ACHN (cell line): Measurements from ENCODE around the gene SLC25A45.

Experiments used
- DNase-seq: peaks from one replicate; pipeline ENCODE4 v3.0.0-alpha.2; 2015
- in situ Hi-C: cut with HindIII; loops from 2 replicates; pipeline ENCODE4 v1.10.0; 2017; ENCODE audit warnings: low sequenced_read_pairs, low pct_ligation_motif_present, low pct_unique_long_range_greater_than_20kb

SLC25A45 gene

GRCh38 chr11:65378208-65378927, 4.1 kb downstream of the SLC25A45 start:
- in situ Hi-C loops, result no loop called here
- DNase-seq, result no peak

DNA sequence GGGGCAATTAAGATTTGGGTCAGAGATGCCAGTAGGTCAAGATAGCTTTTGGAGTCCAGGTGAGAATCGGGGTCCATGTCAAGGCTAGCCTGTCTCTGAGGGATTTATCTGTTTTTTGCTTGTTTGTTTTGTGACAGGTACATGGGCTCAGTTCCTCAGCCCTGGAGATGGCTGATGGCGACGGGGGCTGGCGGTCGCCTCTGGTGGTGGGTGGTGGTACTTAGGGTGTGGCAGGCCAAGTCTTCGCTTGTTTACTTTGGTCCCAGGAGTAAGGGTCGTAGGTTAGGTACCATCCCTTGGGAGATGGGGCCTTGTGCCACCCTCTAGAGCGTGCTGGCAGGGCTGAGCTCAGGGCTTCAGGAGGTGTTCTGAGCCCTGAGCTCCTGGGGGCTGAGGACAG, 4.7 kb downstream of the SLC25A45 start:
- in situ Hi-C loops, result no loop called here
- no peak for DNase-seq

GRCh38 chr11:65377036-65377435, 5.4 kb downstream of the SLC25A45 start:
- no peak for DNase-seq
- in situ Hi-C loops, result no loop called here

- in situ Hi-C loops, result no loop called here
- no peak for DNase-seq
Measured at GRCh38 chr11:65376138-65376713, 6.2 kb downstream of the SLC25A45 start.

- in situ Hi-C loops, result no loop called here
- DNase-seq, result no peak
Measured at GRCh38 chr11:65375012-65375411, 7.4 kb downstream of the SLC25A45 start.

- no peak for DNase-seq
- in situ Hi-C loops, result no loop called here
Measured at GRCh38 chr11:65373839-65374580, 8.4 kb downstream of the SLC25A45 start.

- no peak for DNase-seq
- in situ Hi-C loops, result no loop called here
Measured at GRCh38 chr11:65370659-65371049, 11.8 kb downstream of the SLC25A45 start.

DNA sequence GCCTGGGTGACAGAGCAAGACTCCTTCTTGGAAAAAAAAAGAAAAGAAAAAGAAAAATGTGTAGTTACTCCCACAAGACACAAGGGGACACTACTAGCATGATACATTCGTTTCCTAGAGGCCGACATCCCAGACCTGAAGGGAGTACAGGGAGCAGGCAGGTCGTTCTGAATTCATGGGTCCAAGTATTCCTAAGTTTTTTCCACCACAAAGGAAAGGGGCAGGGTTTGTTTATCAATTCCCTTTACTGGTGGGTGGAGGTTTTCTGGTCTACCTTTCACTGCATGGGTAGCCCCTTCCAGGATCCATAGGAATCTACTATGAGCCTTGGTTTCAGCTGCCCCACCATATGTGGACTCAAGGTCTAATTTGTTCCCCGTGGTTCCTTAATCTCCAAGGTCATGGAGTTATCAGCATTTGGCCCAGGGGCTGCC, 16.1 kb downstream of the SLC25A45 start:
- DNase-seq, result peak; percentile 79
- in situ Hi-C loops, result no loop called here

DNA sequence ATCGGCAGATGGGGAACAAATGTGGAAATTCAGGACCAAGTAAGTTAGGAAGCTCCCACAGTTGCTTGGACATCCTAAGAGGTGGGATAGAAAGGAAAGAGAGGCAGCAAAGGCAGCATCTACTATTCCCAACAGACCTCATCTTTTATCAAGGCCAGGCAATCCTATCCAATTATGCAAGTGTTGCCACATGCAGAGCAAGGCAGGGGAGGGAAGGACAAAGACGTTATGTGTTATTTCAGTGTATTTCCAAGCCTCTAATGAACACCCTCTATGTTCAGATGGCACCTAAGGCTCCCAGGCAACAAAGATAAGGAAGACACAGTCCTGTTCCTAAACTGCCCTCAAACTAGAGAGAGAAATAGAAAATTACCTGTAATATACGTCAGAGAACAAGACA, 18.7 kb downstream of the SLC25A45 start:
- in situ Hi-C loops, result no loop called here

GRCh38 chr11:65362966-65363365, 19.5 kb downstream of the SLC25A45 start:
- in situ Hi-C loops, result no loop called here

More for the DNA sequence above, 18.7 kb downstream of the SLC25A45 start:
- no peak for DNase-seq

GRCh38 chr11:65362320-65362931, 20.0 kb downstream of the SLC25A45 start:
- DNase-seq, result no peak
- in situ Hi-C loops, result no loop called here

More at GRCh38 chr11:65362966-65363365, 19.5 kb downstream of the SLC25A45 start:
- DNase-seq, result no peak

GRCh38 chr11:65357856-65358356, 24.5 kb downstream of the SLC25A45 start:
- in situ Hi-C loops, result no loop called here
- DNase-seq, result no peak

GRCh38 chr11:65356394-65356972, 26.0 kb downstream of the SLC25A45 start:
- in situ Hi-C loops, result no loop called here
- no peak for DNase-seq

DNA sequence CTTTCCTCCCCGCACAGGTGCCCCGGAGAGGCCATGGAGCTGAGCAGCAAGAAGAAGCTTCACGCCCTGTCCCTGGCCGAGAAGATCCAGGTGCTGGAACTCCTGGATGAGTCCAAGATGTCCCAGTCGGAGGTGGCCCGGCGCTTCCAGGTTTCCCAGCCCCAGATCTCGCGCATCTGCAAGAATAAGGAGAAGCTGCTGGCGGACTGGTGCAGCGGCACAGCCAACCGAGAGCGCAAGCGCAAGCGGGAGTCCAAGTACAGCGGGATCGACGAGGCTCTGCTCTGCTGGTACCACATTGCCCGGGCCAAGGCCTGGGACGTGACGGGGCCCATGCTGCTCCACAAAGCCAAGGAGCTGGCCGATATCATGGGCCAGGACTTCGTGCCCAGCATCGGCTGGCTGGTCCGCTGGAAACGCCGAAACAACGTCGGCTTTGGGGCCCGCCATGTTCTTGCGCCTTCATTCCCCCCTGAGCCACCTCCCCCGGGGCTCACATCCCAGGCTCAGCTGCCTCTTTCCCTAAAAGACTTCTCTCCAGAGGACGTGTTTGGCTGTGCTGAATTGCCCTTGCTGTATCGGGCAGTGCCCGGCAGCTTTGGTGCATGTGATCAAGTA, 26.6 kb downstream of the SLC25A45 start:
- no peak for DNase-seq
- in situ Hi-C loops, result no loop called here

- in situ Hi-C loops, result no loop called here
- peak; percentile 8 for DNase-seq
Measured at GRCh38 chr11:65355013-65355775, 27.3 kb downstream of the SLC25A45 start.

DNA sequence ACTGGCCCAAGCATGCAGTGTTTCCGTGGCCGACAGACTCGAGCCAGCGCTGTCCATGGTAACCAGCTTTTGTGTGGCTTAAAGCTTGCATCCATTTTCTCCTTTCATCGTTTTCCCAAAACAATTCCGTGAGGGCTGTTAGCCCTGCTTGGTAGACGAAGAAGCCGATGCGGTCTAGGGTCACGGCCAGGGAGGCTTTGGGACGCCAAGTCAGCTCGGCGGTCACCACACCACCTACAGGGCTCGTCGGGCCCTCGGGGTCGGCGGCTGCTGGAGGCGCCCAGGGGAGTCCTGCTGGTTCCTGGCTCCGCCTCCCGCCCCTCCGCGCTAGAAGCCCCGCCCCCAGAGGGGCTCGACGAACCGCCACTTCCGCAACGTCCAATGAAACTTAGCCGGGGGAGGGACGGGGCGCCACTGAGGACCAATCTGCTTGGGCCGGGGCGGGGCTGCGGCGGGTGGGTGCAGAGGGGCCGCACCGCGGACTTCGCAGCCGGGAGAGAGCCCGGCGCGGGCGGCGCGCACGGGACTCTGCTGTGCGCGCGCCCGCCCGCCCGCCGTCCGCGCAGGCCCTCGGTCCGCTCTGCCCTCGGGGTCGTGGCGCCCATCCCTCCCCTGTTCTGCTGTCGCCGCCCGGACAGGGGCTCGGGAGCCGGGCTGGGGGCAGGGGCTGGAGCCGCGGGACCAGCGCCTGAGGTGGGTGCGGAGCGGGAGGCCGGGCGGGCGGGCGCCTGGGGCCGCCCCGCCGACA, 28.0 kb downstream of the SLC25A45 start, which contains the start of gene TIGD3:
Gene TIGD3, plus strand, starts transcription at position 487 of the 748 bp plus-strand sequence. CDS start 1,058 bp downstream, outside the sequence.
- DNase-seq, result peak; percentile 93
- in situ Hi-C loops, result no loop called here

DNA sequence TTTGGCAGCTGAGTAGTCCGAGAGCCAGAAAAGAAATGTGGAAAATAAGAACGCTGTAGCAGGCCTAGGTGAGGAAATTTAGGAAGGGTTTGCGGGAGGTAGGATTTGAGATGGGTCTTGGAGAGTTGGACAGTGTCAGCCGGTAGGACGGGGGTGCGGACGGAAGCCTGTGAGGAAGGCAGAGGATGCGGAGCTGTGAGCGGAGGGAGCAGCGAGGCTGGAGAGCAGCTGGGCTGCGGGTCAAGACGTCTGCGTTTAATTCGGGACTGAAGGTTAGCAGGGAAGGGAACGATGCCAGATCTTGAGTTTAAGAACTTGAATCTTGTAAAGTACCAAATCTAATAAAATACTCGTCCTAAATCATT, 28.6 kb downstream of the SLC25A45 start:
- no peak for DNase-seq
- in situ Hi-C loops, result no loop called here
